ENCODE measurements around the gene GINS1.

DNA sequence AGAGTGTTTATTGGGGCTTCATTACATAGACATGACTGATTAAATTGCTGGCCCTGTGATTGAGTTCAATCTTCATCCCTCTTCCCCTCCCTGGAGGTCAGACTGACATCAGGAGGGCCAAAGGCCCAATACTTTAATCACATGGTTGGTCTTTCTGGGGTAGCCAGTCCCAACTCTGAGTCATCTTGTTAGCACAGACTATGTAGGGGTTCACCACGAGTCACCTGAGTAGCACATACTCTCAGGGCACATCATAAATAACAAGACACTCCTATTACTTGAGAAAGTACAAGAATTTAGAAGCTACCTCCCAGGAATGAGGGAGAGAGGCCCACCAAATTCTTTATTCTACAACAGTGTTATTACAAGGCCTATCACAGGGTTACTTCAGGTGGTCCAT lies 11.3 kb downstream of the GINS1 start:
- TF ChIP-seq, protein P1, sequence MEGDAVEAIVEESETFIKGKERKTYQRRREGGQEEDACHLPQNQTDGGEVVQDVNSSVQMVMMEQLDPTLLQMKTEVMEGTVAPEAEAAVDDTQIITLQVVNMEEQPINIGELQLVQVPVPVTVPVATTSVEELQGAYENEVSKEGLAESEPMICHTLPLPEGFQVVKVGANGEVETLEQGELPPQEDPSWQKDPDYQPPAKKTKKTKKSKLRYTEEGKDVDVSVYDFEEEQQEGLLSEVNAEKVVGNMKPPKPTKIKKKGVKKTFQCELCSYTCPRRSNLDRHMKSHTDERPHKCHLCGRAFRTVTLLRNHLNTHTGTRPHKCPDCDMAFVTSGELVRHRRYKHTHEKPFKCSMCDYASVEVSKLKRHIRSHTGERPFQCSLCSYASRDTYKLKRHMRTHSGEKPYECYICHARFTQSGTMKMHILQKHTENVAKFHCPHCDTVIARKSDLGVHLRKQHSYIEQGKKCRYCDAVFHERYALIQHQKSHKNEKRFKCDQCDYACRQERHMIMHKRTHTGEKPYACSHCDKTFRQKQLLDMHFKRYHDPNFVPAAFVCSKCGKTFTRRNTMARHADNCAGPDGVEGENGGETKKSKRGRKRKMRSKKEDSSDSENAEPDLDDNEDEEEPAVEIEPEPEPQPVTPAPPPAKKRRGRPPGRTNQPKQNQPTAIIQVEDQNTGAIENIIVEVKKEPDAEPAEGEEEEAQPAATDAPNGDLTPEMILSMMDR (IDR thresholded peaks at IDR 0.05) = no peak
- TF ChIP-seq POLR2AphosphoS5 (IDR thresholded peaks at IDR 0.05) = no peak
- TF ChIP-seq EP300 (IDR thresholded peaks at IDR 0.05) = no peak
